NT2/D1 (cell line): Measurements from ENCODE around the gene ADM2.

Experiments
- SUZ12 ChIP-seq: IDR thresholded peaks from 2 replicates; pipeline ENCODE4 v1.6.1; 2011; ENCODE audit not compliant: insufficient read length, insufficient read depth; ENCODE audit errors: extremely low read depth
- YY1 ChIP-seq: IDR thresholded peaks from 2 replicates; pipeline ENCODE4 v1.6.1; 2011; ENCODE audit not compliant: insufficient read length, insufficient read depth
- ZNF274 ChIP-seq: IDR thresholded peaks from 2 replicates; pipeline ENCODE4 v1.6.1; 2011; ENCODE audit warnings: mild to moderate bottlenecking, low read depth, low read length

DNA sequence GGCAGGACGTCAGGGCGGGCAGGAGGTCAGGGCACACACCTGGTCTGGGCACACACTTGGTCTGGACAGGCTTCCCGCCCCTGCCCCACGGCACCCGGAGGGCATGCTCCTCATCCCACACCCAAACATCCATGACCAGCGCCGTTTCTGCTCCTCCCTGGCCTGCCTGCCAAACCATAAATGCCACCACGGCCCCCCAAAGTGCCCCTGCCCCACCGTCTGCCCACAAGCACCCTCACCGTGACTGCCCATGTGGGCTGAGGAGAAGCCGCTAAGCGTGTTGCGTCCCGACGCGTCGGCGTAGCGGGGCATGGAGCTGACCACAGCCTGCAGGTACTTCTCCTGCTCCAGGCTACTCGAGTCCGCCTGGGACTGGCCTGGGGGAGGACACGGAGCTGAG lies 22.3 kb upstream of the ADM2 start:
- TF ChIP-seq ZNF274 (no peak), SUZ12 (no peak), YY1 (no peak)
